DND-41 (cell line): Measurements from ENCODE around the gene SKIC2.
A peak's percentile ranks its signal among the peaks of the same experiment; 100 is the strongest.

Source experiments
- ATAC-seq: fragments of 200-7000 bp; cut with Tn5 transposase; 3 replicates; pipeline ENCODE4 v1.9.1; 2021; ENCODE audit warnings: low read depth; ENCODE audit not compliant: insufficient read depth
- DNase-seq: peaks from one replicate; pipeline ENCODE4 v3.0.0-alpha.2; 2020
- H2AFZ ChIP-seq: 2 replicates; pipeline ENCODE4 v1.6.0; 2012; ENCODE audit warnings: low read depth, low read length
- H3K27ac ChIP-seq: 2 replicates; pipeline ENCODE4 v1.5.1; 2012; ENCODE audit warnings: low read length, inconsistent platforms
- H3K27me3 ChIP-seq: fragments of 200-600 bp; sonication (generic); 2 replicates; pipeline ENCODE4 v1.6.0; 2012; ENCODE audit warnings: low read length, mild to moderate bottlenecking, inconsistent platforms; ENCODE audit not compliant: insufficient read depth, poor library complexity
- H3K36me3 ChIP-seq: 2 replicates; pipeline ENCODE4 v1.5.1; 2012; ENCODE audit warnings: low read length, inconsistent platforms; ENCODE audit not compliant: insufficient read depth
- H3K4me1 ChIP-seq: 2 replicates; pipeline ENCODE4 v1.5.1; 2012; ENCODE audit warnings: mild to moderate bottlenecking, low read length; ENCODE audit not compliant: insufficient read depth
- H3K4me2 ChIP-seq: 2 replicates; pipeline ENCODE4 v1.6.0; 2012; ENCODE audit warnings: mild to moderate bottlenecking, moderate library complexity, low read length, inconsistent platforms; ENCODE audit not compliant: insufficient read depth
- H3K4me3 ChIP-seq, 2 experiments: fragments of 200-600 bp in 1 of 2; shearing (Covaris generic) in 1 of 2; 2 replicates each; pipeline ENCODE4 v1.5.1; 2012 to 2016; ENCODE audit warnings: inconsistent platforms in 2 of 2, low read length in 2 of 2, mild to moderate bottlenecking in 2 of 2, low read depth in 1 of 2, moderate library complexity in 1 of 2
- H3K79me2 ChIP-seq: 2 replicates; pipeline ENCODE4 v1.6.0; 2012; ENCODE audit warnings: low read length, inconsistent platforms; ENCODE audit not compliant: insufficient read depth
- H3K9ac ChIP-seq: 2 replicates; pipeline ENCODE4 v1.6.0; 2012; ENCODE audit warnings: low read depth, mild to moderate bottlenecking, inconsistent platforms, low read length, moderate library complexity
- H3K9me3 ChIP-seq: 2 replicates; pipeline ENCODE4 v1.5.1; 2012; ENCODE audit warnings: low read length, moderate library complexity, mild to moderate bottlenecking, inconsistent platforms; ENCODE audit not compliant: insufficient read depth, severe bottlenecking
- H4K20me1 ChIP-seq: 2 replicates; pipeline ENCODE4 v1.6.0; 2012; ENCODE audit warnings: low read length; ENCODE audit not compliant: insufficient read depth
- EZH2 ChIP-seq: IDR thresholded peaks from 3 replicates; pipeline ENCODE4 v1.6.1; 2012; ENCODE audit warnings: borderline replicate concordance, low read depth, mild to moderate bottlenecking, moderate library complexity, low read length, inconsistent platforms; ENCODE audit not compliant: severe bottlenecking
- TF ChIP-seq, protein P1 (sequence below): IDR thresholded peaks from 2 replicates; pipeline ENCODE4 v1.5.1; 2012; ENCODE audit warnings: borderline replicate concordance, low read length, moderate library complexity, mild to moderate bottlenecking; ENCODE audit not compliant: poor library complexity, severe bottlenecking; ENCODE audit errors: extremely low read depth

The SKIC2 gene

DNA sequence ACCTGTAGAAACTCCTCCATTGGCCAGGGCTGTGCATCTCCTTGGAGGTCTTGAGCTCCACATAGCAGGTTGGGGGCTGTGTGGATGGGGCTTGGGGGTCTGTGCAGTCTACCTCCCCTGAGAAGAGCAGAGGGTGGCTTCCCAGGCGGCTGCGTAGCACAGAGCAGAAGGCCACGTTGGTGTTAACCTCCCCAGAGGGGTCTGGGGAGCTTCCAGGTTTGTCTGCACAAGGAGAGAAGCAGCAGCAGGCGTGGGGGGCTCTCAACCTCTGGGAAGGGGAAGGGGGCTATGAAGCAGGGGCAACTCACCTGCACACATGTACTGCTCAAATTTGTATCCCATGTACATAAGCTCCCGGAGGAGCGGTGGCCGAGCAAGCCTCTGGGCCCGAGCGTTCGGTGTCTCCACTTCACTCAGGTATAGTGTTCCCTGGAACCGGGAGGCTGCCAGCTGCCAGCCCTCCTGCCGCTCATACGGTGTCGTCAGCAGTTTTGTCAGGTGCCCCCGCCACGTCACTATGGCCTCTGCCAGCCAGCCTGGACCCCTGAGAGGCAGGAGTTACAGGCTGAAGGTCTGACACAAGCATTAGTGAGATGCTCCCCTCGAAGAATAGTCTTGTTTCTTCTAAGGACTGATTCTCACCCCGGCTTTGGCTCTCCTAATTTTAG, 11.8 kb downstream of the SKIC2 start:
- H3K79me2 ChIP-seq = peaks cover 41% of the 10 kb centered on the region
- no peak for ATAC-seq
- peaks cover 41% of the 10 kb centered on the region for H3K4me1 ChIP-seq
- peak overlapping the region; percentile 79 for H3K27ac ChIP-seq
- H3K36me3 ChIP-seq = peaks cover 50% of the 10 kb centered on the region
- H4K20me1 ChIP-seq = peaks cover 6% of the 10 kb centered on the region; the same call in 1 of the 2 replicates
- no peak for TF ChIP-seq EZH2
- TF ChIP-seq, protein P1, sequence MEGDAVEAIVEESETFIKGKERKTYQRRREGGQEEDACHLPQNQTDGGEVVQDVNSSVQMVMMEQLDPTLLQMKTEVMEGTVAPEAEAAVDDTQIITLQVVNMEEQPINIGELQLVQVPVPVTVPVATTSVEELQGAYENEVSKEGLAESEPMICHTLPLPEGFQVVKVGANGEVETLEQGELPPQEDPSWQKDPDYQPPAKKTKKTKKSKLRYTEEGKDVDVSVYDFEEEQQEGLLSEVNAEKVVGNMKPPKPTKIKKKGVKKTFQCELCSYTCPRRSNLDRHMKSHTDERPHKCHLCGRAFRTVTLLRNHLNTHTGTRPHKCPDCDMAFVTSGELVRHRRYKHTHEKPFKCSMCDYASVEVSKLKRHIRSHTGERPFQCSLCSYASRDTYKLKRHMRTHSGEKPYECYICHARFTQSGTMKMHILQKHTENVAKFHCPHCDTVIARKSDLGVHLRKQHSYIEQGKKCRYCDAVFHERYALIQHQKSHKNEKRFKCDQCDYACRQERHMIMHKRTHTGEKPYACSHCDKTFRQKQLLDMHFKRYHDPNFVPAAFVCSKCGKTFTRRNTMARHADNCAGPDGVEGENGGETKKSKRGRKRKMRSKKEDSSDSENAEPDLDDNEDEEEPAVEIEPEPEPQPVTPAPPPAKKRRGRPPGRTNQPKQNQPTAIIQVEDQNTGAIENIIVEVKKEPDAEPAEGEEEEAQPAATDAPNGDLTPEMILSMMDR = no peak
- no peak for DNase-seq
- no peak overlapping the region for H2AFZ ChIP-seq
- no peaks in the 10 kb centered on the region for H3K27me3 ChIP-seq
- H3K4me3 ChIP-seq = peak overlapping the region; percentile 58 to 77; a peak in 3 of 4 replicates
- no peaks in the 10 kb centered on the region for H3K9me3 ChIP-seq
- H3K9ac ChIP-seq = peak overlapping the region; percentile 69
- peak overlapping the region; percentile 97 for H3K4me2 ChIP-seq

DNA sequence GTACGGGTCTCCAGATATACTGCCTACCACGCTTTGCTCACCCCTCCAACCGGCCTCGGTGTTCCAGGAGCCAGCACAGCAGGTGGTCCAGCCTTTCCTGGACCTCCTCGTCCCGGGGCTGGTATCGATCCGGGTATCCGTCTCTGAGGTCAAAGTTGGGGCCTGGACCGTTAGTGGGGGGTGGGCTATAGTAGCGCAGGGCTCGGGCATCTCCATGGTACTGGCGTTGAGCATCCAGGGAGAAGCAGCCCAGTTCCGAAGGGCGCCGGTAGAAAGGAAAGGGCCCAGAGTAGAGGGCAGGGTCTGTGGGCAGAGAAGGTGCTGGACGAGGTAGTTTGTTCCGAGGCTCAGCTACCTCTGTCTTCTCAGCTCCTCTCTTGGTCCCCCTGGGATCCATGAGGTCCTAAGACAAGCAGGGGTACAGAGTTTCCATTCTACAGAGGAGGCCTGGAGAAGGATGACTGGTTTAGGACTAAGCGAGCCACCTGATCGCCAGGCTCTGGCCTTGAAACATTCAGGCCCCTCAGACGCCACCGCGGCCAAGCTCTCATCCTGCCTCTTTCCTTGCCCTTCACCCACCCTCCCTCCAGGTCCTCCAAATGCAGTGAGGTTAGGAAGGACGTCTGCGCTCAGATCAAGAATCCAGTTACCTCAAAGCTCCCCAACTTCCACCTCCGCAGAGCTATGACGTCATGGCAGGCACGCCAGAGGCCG, 12.5 kb downstream of the SKIC2 start:
- DNase-seq = no peak
- Histone ChIP-seq H3K79me2 (peaks cover 41% of the 10 kb centered on the region), H3K4me1 (peaks cover 41% of the 10 kb centered on the region), H3K4me3 (peak overlapping the region; percentile 58 to 77), H3K9me3 (no peaks in the 10 kb centered on the region), H3K36me3 (peaks cover 43% of the 10 kb centered on the region), H3K27ac (peak overlapping the region; percentile 79), H2AFZ (peak overlapping the region; percentile 74), H3K27me3 (no peaks in the 10 kb centered on the region), H4K20me1 (peaks cover 6% of the 10 kb centered on the region; the same call in 1 of the 2 replicates), H3K4me2 (peak overlapping the region; percentile 97), H3K9ac (peak overlapping the region; percentile 69)
- ATAC-seq = no peak
- TF ChIP-seq, protein P1 = no peak
- no peak for TF ChIP-seq EZH2

DNA sequence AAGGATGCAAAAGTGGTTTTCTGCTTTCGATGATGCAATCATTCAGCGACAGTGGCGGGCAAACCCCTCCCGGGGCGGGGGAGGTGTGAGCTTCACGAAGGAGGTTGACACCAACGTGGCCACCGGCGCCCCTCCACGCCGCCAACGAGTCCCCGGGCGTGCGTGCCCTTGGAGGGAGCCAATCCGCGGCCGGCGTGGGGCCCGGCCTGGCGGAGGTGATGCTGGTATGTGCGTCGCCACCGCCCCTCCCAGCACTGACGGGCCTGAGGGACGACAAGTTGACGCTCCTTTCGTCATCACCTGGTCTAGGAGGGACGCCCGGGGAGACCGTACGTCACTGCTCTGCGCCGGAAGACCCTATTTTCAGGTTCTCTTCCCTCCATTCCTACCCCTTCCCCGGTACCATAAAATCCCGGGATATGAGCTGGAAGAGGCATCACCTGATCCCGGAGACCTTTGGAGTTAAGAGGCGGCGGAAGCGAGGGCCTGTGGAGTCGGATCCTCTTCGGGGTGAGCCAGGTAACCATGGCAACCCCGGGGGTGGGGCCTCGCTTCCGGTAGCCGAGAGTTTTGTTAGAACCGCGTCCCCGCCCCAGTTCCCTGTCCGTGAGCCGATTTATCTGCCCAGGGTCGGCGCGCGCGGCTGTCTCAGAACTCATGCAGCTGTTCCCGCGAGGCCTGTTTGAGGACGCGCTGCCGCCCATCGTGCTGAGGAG, 13.2 kb downstream of the SKIC2 start, which contains the start of gene DXO:
DXO (minus strand) TSS at position 146 of the 716 bp plus-strand sequence. CDS start 463 bp downstream, outside the sequence.
- H3K36me3 ChIP-seq = peaks cover 36% of the 10 kb centered on the region
- H3K27me3 ChIP-seq = no peaks in the 10 kb centered on the region
- peak within 1 kb of the TSS; percentile 69 for H3K9ac ChIP-seq
- DNase-seq (peak; percentile 97), ATAC-seq (peak; percentile 91)
- H3K27ac ChIP-seq = peak within 1 kb of the TSS; percentile 79
- no peaks in the 10 kb centered on the region for H3K9me3 ChIP-seq
- no peak for TF ChIP-seq EZH2
- TF ChIP-seq, protein P1 = no peak
- peaks cover 41% of the 10 kb centered on the region for H3K4me1 ChIP-seq
- H4K20me1 ChIP-seq = peaks cover 6% of the 10 kb centered on the region; the same call in 1 of the 2 replicates
- H3K79me2 ChIP-seq = peaks cover 41% of the 10 kb centered on the region
- H3K4me3 ChIP-seq = peak within 1 kb of the TSS; percentile 58 to 77
- H3K4me2 ChIP-seq = peak within 1 kb of the TSS; percentile 97
- peak within 1 kb of the TSS; percentile 74 for H2AFZ ChIP-seq
